Activated T-helper 9 cell treated with anti-CD3 and anti-CD28 coated beads, Interleukin-2, amount 50 U/mL, for 16 hours (primary cell): ENCODE data around the gene BUB1B.
"Not testable (repeated sequence)": the region's sequence is repeated elsewhere in the genome, so short reads cannot be mapped to it uniquely, and the experiment has no call there.

Experiments used
- DNase-seq: peaks from one replicate; pipeline ENCODE4 v3.0.0-alpha.2; 2020; ENCODE audit warnings: low read depth

Gene BUB1B

DNA sequence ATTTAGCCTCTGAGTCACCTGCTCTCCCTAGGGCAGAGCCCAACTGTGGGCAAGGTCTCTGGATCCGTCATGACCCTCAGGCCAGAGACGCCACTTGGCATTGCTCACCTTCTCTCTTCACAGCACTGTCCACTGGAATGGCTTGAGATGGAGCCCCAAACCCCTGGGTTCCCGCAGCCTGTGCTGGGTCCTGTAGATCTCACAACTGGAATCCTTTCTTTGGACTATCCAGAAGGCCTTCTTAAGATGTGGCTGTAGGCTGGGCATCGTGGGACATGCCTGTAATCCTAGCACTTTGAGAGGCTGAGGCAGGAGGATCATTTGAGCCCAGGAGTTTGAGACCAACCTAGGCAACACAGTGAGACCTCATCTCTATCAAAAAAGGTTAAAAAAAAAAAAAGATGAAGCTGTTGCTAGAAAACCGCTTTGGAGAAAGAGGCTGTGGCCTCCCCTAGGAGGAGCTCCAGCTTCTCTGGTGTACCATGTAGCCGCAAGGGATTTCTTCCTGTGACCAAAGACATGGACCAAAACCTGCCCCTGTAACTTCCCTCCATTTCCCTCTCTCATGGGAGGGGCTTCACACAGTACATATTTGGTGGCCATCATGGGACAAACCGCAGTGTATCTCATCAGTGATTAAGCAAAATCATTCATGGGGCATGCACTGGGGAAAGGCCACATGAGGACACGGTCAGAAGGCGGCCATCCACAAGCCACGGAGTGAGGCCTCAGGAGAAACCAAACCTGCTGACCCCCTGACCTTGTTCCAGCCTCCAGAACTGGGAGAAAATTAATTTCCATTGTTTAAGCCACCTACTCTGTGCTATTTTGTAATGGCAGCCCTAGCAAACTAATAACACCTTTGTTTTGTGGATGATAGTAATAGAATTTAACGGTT, 23.3 kb upstream of the BUB1B start:
- no peak for DNase-seq

DNA sequence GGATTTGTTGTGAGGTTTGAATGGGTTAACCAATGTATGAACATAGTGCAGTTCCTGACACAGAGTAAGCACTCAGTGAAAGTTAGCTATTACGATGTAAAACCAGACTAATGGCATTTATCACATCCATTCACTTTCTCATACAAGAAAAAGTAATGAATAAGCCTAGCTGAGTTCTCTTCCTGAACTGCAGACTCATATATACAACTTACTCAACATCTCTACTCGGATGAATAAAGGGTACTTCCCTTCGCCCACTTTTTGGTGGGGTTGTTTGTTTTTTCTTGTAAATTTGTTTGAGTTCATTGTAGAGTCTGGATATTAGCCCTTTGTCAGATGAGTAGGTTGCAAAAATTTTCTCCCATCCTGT, 22.7 kb upstream of the BUB1B start:
- DNase-seq = not testable (repeated sequence)

DNA sequence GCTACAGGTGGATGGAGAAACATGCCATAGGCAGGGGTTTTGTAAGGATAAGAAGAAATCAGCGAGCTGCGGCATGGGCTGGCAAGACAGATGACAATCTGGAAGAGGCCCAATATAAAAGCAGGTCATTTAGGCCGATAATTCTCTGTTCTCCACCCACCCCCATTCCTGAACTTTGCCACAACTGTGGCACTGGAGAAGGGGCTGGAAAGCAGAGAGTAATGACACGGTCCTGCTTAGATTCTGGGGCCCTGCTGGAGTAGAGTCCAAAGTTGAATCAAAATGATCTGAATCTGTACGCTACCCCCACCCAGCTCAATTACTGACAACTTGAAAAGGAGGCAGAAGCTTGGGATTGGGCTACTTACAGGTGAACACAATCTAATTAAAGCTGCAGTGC, 18.4 kb upstream of the BUB1B start:
- no peak for DNase-seq

DNA sequence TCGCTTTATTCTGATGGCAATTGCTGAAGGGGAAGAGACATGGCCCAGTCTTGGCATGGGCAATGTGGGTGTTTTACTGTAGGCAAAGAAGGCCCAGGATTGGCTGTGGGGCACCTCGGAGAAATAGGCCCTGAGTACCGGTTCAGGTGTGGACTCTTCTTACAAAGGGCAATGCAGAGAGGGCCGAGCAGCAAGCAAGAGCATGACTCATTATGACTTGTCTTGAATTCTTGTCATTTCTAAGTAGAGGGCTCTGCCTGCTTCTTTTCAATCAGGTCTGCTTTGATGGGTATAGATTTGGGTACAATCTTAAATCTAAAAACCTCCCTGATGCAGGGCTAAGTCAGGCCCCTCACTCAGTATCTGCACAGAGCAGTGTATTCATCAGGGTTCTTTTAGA, 14.8 kb upstream of the BUB1B start:
- DNase-seq = no peak

DNA sequence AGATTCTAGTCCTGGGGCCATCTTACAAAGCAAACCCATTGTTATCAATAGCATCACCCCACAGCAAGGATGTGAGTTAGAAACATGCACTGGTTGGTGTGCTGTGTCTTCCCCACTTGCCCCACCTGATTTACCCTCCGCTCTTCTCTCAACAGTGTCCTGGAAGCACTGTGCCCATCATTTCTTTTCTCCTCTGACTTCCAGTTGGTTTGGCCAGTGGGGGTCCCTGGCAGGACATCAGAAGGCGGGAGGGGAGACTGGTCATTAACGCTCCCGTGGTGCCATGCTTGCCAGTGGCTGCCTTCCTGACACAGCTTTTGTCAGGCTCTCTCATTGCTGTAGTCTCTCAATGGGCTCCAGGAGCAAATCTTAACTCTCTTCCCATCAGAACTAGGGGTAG, 11.5 kb upstream of the BUB1B start:
- DNase-seq = no peak

DNA sequence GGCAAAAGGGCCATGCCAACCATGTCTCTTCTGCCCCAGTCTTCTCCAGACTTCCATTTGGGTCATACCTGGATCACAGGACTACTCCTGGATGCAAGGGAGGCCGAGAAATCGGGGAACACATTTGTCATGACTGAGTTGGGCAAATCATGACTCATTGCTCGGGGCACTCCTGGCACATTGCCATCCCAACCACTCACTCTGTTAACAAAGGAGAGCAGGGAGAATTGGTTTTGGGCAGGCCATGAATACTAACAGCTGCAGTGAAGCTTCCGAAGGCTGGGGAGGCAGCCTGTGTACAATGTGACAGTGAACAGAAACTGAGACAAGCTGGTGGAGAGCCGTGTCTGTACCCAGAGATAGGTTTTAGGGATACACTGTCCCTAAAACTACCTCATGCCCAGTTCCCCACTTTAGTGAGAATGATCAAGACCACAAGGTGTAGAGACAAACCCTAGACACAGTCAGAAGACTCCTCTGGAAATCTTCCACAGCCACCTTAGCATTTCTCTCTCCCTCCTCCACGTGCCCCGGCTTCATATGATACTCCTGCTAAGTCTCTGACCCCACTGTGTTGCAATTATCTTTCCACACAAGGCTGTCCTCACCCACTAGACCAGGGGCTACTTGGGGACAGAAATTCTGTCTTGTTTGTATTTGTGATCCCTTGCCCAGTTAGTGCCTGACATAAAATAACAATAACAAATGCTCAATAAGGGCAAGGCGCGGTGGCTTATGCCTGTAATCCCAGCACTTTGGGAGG, 10.5 kb upstream of the BUB1B start:
- DNase-seq = no peak

DNA sequence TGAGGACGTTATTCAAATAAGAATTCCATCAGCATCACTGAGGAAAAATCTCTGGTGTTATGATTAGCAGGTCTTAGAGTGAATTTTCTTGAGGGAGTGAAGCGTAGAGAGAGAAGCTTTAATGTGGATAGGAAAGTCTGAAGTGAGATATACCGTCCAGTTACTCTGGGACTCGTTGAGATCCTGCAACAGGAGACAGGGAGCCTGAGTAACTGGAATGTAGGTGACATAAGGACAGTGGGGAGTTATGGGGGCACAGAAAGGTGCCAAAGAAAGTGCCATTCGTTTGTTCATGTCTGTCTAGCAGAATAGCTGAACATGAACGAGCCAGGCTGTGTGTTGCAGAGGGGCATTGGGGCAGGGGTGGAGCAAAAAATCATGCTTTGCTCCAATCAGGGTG, 9.4 kb upstream of the BUB1B start:
- no peak for DNase-seq

DNA sequence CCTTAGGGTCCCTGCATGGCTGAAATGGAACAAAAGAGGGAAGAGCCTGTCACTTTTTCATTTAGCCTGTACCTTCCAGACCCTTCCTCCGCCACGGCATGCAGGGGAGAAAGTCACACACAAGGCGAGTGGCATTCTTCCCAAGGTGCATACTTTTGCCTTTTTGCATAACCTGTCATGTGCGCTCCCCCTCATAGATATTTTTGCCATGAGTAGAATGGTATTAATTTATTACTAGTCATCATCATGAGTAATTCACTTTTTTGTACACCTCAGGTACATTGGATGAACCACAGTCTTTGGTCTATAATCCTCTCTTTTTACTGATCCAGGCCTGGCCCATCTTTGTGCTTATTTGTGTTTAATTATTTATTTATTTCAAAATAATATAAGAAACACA, 8.9 kb upstream of the BUB1B start:
- DNase-seq = no peak

DNA sequence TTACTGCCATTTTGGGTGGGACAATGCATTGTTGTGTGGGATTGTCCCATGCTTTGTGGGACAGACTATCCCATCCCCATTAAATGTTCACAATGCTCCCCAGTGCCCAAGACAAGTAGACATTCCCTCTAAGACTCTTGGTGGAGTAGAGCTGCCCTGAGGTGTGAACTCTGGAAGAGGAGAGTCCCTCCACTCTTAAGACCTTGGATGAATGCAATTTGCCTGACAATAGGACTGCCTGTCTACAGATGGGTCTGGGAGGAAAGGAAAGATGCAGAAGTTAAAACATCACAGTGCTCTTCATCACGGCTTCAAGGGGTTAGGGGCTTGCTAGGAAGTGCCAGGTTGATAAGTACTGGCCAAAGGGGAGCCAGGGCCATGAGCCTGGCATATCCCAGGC, 6.0 kb upstream of the BUB1B start:
- DNase-seq = not testable (repeated sequence)

DNA sequence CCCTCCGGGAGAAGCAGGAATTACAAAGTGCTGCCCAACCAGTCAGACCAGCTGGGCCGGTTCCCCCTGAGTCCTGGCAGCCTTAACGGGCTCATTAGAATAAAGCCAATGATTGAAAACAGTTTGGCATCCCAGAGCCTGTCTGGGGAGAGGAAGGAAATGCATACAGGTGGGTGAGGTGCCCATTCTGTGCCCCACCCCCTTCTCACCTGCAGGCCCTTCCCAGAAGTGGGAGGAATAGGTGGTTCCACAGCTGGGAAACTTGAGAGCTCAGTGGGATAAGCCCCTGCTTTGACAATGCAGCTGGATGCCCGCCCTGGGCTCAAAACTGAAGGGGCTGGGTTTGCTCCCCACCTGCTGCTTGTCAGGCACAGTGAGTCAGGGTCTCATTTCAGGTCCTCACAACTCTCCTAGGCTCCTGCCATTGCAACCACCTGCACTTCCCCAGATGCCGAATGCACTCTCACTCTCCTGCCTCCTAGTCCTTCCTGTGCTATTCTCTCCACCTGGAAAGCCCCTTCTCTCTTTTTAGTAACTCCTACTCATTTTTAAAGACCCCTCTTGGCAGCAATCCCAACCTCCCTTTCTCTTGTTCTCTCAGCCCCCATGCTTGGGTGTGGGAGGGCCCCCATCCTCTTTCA, 5.5 kb upstream of the BUB1B start:
- DNase-seq = no peak

DNA sequence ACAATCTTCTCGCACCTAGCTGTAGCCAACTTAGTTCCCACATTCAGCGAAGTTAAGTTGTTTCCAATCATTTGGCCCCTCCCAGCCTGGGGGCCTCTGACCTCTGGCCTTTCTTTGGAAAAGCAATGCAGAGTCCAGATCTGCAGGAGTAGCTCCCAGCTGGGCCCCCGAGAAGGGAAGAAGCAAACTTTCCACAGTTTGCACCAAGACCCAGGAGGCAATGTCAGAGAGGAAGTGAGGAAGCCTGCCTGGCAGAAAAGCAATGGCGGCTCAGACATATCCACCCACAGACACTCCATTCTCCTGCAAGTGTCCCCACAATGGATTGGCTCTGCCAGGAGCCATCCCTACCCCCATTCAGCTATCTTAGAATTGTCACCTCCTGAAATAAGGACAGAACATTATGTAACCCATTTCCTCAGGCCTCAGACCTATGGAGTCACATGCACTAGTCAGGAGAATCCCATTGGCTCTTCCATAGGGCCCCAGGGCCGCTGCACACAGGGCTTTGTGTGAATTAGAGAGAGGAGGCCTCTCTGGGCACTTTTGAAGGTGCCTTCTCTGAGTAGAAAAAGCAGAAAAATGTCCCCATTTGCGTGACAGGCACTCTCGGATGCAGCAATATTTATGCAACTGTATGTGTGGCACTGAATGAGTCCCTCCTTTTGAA, 3.0 kb upstream of the BUB1B start:
- DNase-seq = no peak

DNA sequence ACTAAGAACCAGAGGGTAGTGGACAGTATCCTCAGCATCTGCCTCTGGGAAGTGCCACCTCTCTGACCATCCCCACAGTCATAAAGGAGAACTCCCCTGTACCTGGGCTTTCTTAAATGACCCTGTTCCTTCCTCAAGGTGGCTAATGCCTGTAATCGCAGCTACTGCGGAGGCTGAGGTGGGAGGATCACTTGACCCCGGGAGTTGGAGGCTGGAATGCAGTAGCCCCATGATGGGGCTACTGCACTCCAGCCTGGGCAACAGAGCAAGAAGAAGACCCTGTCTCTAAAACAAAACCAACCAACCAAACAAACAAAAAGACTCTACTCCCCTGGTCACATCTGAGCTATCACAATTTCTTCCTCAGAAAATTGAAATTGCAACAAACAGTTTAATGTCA, 848 bp upstream of the BUB1B start:
- DNase-seq = no peak

DNA sequence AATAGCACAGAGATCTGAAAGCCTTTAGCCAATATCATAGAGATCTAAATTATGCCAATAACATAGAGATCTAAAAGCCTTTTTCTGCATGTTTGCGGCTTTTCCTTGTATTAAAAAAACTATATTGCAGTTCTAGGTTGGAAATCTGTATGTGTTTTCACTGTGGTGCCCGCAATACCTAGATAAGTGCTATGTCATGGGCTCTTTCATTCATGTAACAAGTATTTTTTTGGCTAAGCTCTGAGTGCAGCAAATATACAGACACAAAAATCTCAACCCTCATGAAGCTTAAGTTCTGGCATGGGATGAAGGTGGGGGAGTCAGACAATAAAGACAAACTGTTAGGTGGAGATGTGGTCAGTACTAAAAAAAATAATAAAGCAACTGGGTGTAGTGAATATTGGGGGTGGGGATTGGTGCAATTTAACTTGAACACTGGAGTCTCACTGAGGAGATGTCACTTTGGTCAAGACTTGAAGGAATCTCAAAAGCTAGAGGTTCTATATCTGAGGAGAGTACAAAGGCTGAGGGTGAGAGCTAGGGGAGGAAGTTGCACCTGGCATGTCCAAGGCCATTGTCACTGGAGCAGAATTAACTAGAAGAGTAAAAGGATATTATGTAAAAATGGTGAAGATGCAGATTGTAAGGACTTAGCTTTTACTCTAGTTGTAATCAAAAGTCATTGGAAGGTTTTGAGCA, 973 bp downstream of the BUB1B start:
- DNase-seq = no peak

DNA sequence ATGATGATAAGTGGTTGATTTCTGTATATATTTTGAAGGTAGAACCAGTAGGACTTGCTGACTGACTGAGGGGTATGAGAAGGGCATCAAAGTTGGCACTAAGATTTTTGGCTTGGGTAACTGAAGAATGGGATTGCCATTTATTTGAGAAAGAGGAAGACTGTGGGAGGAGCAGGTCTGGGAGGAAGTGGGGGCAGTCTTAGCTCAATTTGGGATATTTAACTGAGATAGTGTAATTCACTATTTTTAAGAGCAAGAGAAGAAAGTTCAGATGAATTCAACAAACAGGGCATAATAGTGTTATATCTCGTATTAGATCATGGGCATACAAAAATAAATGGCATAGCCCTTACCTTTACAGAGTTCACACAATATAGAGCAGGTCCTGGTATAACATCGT, 1.7 kb downstream of the BUB1B start:
- DNase-seq = no peak

DNA sequence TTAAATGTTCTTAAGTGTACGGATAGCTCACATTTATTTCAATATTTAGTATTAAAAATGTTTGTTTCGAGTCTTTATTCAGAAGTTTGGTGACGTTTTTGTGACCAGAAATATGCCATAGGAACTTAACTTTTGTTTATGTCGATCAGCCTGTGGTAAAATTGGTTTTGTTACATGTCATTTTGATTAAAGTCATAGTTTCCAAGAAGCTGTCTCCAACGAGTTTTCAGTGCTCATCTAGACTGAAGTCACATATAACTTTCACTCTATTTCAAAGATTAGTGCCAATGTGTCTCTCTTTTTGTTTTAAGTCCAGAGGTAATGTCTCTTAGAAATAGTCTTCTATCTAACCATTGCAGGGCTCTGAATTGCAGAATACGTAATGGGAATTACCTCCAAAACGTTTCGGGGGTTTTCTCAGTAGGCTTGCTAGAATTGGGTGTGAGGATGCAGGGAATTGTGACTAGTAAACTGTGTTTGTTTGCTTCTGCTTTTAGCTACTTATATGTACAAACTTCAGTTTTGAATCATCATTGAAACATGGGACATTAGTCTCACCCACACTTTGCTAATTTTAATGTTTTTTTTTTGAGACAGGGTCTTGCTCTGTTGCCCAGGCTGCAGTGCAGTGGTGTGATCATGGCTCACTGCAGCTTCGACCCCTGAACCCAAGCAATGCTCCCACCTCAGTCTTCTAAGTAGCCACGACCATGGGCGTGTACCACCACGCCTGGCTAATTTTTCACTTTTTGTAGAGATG, 3.0 kb downstream of the BUB1B start:
- no peak for DNase-seq

DNA sequence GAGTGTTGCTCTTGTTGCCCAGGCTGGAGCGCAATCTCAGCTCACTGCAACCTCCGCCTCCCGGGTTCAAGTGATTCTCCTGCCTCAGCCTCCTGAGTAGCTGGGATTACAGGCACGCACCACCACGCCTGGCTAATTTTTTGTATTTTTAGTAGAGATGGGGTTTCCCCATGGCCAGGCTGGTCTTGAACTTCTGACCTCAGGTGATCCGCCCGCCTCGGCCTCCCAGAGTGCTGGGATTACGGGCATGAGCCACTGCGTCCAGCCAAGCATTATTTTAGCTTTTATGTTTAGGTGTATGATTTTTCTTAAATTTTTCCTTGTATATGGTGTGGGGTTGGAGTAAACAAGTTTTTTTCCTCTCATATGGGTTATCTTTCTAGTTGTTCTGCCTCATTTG, 6.5 kb downstream of the BUB1B start:
- DNase-seq = not testable (repeated sequence)

DNA sequence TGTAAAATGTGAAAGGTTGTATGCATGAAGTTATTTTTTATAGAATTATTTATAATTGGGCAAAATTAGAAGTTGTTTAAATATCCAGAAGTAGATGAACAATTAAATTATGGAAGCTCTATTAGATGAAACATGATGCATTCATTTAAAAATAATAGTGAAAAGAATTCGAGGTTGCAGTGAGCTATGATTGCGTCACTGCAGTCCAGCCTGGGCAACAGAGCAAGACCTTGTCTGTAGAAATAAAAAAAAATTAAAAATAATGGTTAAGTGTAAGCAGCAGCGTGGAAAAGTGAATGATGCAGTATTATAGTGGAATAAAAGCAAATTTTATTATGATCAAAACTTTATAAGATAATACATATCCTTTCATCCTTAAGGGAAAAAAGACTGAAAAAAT, 14.3 kb downstream of the BUB1B start:
- no peak for DNase-seq

DNA sequence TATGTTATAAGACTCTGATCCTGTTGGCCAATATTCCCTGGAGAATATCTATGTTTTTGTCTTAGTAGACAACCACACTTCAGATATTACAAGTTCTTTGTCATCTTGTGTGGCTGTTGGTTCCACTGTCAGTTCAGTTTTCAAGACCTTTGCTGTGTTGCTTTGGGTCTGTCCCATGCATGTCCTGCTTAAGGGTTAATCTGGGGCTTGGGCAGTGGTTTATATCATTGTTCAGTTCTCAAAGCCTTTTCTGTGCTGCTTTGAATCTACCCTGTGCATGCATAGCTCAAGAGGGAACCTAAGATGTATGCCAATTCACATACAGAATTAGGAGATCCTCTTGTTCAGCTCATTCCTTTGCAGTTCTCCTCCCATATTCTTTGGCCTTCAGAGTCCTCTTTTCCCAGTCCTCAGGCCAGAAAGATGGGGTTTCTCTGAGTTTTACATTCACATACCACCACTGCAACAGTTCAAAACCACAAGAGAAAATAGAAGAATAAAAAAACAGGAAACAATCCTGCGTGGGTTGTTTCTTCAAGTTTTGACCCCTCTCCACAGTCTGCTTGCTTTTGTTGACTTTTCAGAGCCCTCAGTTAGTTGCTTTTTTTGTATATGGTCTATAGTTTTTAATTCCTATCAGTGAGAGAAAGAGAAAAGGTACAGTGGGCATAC, 21.6 kb downstream of the BUB1B start:
- no peak for DNase-seq

DNA sequence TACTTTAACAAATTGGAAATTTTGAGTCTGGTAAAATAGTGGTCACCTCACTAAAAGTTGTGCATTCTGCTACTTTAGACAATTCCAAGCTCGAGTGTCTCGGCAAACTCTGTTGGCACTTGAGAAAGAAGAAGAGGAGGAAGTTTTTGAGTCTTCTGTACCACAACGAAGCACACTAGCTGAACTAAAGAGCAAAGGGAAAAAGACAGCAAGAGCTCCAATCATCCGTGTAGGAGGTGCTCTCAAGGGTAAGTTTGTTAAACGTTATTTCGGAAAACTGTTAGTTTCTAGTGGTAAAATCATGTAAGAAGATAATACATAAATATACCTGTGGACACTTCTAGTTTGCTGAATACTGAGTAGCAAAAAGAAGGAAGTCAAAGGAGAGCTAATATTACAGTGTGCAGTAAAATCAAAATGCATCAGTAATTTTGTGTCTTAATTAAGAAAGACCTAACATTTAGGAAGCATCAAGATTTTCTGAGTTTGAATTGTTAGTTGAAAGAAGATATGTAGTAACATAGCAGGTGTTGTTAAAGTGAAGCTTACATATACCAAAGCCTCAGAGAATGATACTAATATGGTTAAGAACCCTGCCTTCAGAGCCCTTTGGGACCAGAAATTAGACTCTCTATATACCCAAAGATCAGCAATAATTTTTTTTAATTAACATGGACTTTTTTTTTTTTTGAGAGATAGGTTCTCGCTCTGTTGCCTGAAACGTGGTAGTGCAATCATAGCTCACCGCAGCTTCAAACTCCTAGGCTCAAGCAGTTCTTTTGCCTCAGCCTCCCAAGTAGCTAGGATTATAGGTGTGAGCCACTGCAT, 23.0 kb downstream of the BUB1B start:
- no peak for DNase-seq

DNA sequence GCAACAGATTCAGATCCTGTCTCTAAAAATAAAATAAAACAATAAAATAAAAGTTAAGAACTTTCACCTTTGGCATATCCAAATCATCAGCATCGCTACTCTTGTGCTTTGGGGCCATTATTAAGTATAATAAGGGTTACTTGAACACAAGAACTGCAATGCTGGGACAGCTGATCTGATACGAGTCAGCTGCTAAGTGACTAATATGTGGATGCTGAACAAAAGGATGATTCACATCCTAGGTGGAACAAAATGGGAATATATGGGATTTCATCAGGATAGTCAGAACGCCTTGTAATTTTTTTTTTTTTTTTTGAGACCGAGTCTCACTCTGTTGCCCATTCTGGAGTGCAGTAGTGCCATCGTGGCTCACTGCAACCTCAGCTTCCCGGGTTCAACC, 29.7 kb downstream of the BUB1B start:
- DNase-seq = no peak
